SK-N-SH (cell line): Measurements from ENCODE around the gene GARNL3. TPM values are rescaled to one million over a fixed set of nuclear protein-coding genes. Genes with fewer than 3 reads are reported as not detected.

Experiments
- CTCF ChIA-PET: fragments of 300-600, 350-600 bp; formaldehyde crosslinking; extraction: SDS; loops from one replicate; lab custom pipeline; 2021; lab: Yijun Ruan, JAX
- POLR2A ChIA-PET: fragments of 350-600 bp; sonication (Branson Sonifier 250); formaldehyde crosslinking; extraction: SDS; loops from one replicate; lab custom pipeline; 2020; ENCODE audit warnings: antibody characterized with exemption, inconsistent platforms; lab: Yijun Ruan, JAX
- DNase-seq: peaks from one replicate; pipeline ENCODE4 v3.0.0; 2012
- H2AFZ ChIP-seq: fragments of 200-600 bp; sonication (generic); 2 replicates; pipeline ENCODE4 v1.8.1; 2016; ENCODE audit warnings: antibody characterized with exemption, mild to moderate bottlenecking, low read depth
- H3F3A ChIP-seq: fragments of 200-600 bp; sonication (generic); replicated peaks from 2 replicates; pipeline ENCODE3; 2016; ENCODE audit warnings: antibody characterized with exemption, mild to moderate bottlenecking; ENCODE audit not compliant: insufficient read depth
- H3K27ac ChIP-seq, 2 experiments: fragments of 200-500 bp in 1 of 2; fragments of 200-600 bp in 1 of 2; sonication (Bioruptor generic) in 1 of 2; sonication (generic), shearing (Covaris generic) in 1 of 2; 2 replicates each; pipeline versions ENCODE4 v1.5.1 to v1.6.1; 2014 to 2016; ENCODE audit warnings: low read depth in 2 of 2, inconsistent platforms in 1 of 2, low read length in 1 of 2, mild to moderate bottlenecking in 1 of 2, mixed read lengths in 1 of 2
- H3K27me3 ChIP-seq: fragments of 200-600 bp; sonication (generic), shearing (Covaris generic); 2 replicates; pipeline ENCODE4 v1.6.1; 2016; ENCODE audit warnings: mixed run types; ENCODE audit not compliant: insufficient read depth
- H3K36me3 ChIP-seq, 2 experiments: fragments of 200-500 bp in 1 of 2; fragments of 200-600 bp in 1 of 2; sonication (Bioruptor generic) in 1 of 2; sonication (generic) in 1 of 2; replicated peaks in 1 of 2; 2 replicates each; pipeline versions ENCODE3 to v1.5.1; 2014 to 2016; ENCODE audit warnings: low read length in 1 of 2, mild to moderate bottlenecking in 1 of 2; ENCODE audit not compliant: insufficient read depth in 2 of 2, control insufficient read depth in 1 of 2
- H3K4me1 ChIP-seq, 2 experiments: fragments of 200-500 bp in 1 of 2; fragments of 200-600 bp in 1 of 2; sonication (Bioruptor generic) in 1 of 2; sonication (generic), shearing (Covaris generic) in 1 of 2; 2 replicates each; pipeline versions ENCODE4 v1.5.1 to v1.6.1; 2014 to 2016; ENCODE audit warnings: low read depth in 1 of 2, low read length in 1 of 2, mixed run types in 1 of 2; ENCODE audit not compliant: insufficient read depth in 2 of 2, control insufficient read depth in 1 of 2
- H3K4me2 ChIP-seq: fragments of 200-600 bp; sonication (generic), shearing (Covaris generic); 2 replicates; pipeline ENCODE4 v1.6.1; 2017; ENCODE audit warnings: mixed run types
- H3K4me3 ChIP-seq, 2 experiments: fragments of 200-500 bp in 1 of 2; fragments of 200-600 bp in 1 of 2; sonication (Bioruptor generic) in 1 of 2; sonication (generic), shearing (Covaris generic) in 1 of 2; 2 replicates each; pipeline versions ENCODE4 v1.5.1 to v1.8.1; 2014 to 2016; ENCODE audit warnings: low read depth in 2 of 2, inconsistent platforms in 1 of 2, low read length in 1 of 2, mild to moderate bottlenecking in 1 of 2, mixed read lengths in 1 of 2, moderate library complexity in 1 of 2
- H3K79me2 ChIP-seq: fragments of 200-600 bp; sonication (generic); 2 replicates; pipeline ENCODE4 v1.8.1; 2017; ENCODE audit warnings: mild to moderate bottlenecking; ENCODE audit not compliant: insufficient read depth
- H3K9ac ChIP-seq: fragments of 200-600 bp; sonication (generic); 2 replicates; pipeline ENCODE4 v1.6.1; 2017; ENCODE audit warnings: mixed run types
- H3K9me2 ChIP-seq: fragments of 200-600 bp; sonication (generic); 2 replicates; pipeline ENCODE4 v1.6.1; 2017; ENCODE audit warnings: mixed run types
- H3K9me3 ChIP-seq: fragments of 200-600 bp; sonication (generic); 2 replicates; pipeline ENCODE4 v1.6.1; 2017; ENCODE audit warnings: mixed run types, mild to moderate bottlenecking, moderate library complexity
- H4K20me1 ChIP-seq: fragments of 200-600 bp; sonication (generic); 2 replicates; pipeline ENCODE4 v1.6.1; 2017; ENCODE audit warnings: mild to moderate bottlenecking, mixed run types; ENCODE audit not compliant: insufficient read depth
- CHD2 ChIP-seq: fragments of 150-350 bp; IDR thresholded peaks from 2 replicates; pipeline ENCODE4 v1.6.1; 2018; ENCODE audit warnings: low read length; ENCODE audit not compliant: partially characterized antibody
- FOSL2 ChIP-seq: IDR thresholded peaks from 2 replicates; pipeline ENCODE4 v1.4.0; 2012; ENCODE audit warnings: low read depth, mild to moderate bottlenecking, moderate library complexity, borderline replicate concordance
- FOXJ3 ChIP-seq: sonication (generic); formaldehyde crosslinking; IDR thresholded peaks from 2 replicates; pipeline ENCODE4 v1.5.1; 2020; ENCODE audit warnings: mild to moderate bottlenecking, missing genetic modification reagents
- GABPA ChIP-seq: IDR thresholded peaks from 2 replicates; pipeline ENCODE4 v1.4.0; 2012; ENCODE audit warnings: low read depth, mild to moderate bottlenecking
- GATA2 ChIP-seq: sonication (generic); formaldehyde crosslinking; IDR thresholded peaks from 2 replicates; pipeline ENCODE4 v1.5.0; 2020; ENCODE audit warnings: mild to moderate bottlenecking, missing genetic modification reagents
- MEF2A ChIP-seq: IDR thresholded peaks from 2 replicates; pipeline ENCODE4 v1.4.0; 2012; ENCODE audit warnings: low read depth, borderline replicate concordance
- MXI1 ChIP-seq: IDR thresholded peaks from 2 replicates; pipeline ENCODE4 v1.6.1; 2012; ENCODE audit warnings: mild to moderate bottlenecking, low read depth, low read length, improper control_type of control experiment
- NFIC ChIP-seq: IDR thresholded peaks from 2 replicates; pipeline ENCODE4 v1.4.0; 2012; ENCODE audit warnings: borderline replicate concordance
- RAD21 ChIP-seq: IDR thresholded peaks from 2 replicates; pipeline ENCODE4 v1.6.1; 2012; ENCODE audit warnings: mild to moderate bottlenecking, low read length
- SMC3 ChIP-seq: IDR thresholded peaks from 2 replicates; pipeline ENCODE4 v1.6.1; 2012; ENCODE audit warnings: low read depth, low read length, improper control_type of control experiment
- TEAD4 ChIP-seq: IDR thresholded peaks from 2 replicates; pipeline ENCODE4 v1.4.0; 2012; ENCODE audit warnings: mild to moderate bottlenecking, borderline replicate concordance; ENCODE audit not compliant: insufficient read depth
- YY1 ChIP-seq: IDR thresholded peaks from 2 replicates; pipeline ENCODE4 v1.4.0; 2012; ENCODE audit warnings: low read depth, mild to moderate bottlenecking
- ZBTB33 ChIP-seq: IDR thresholded peaks from 2 replicates; pipeline ENCODE4 v1.4.0; 2012; ENCODE audit warnings: low read depth, borderline replicate concordance
- WGBS: methylation state at CpG from one replicate; pipeline ENCODE4 v1.1.6; 2017; ENCODE audit warnings: low lambda C conversion rate; 5-methylcytosine and 5-hydroxymethylcytosine counted together
- polyA plus RNA-seq, 3 experiments: library from polyadenylated mRNA; depleted of rRNA; stranded (reverse); fragments of >200 nt; gene quantifications; 2 replicates each; pipeline ENCODE4 v1.2.3, GENCODE V29; 2012
- TF ChIP-seq, protein P1 (sequence below): IDR thresholded peaks from 2 replicates; pipeline ENCODE4; 2012
- TF ChIP-seq, protein P2 (sequence below): IDR thresholded peaks from 2 replicates; pipeline ENCODE4 v1.4.0; 2012; ENCODE audit warnings: low read depth, borderline replicate concordance

Gene GARNL3
- polyA plus RNA-seq, 1 of the 3 experiments (the other 2 are of a cell fraction), result 9.1 TPM

DNA sequence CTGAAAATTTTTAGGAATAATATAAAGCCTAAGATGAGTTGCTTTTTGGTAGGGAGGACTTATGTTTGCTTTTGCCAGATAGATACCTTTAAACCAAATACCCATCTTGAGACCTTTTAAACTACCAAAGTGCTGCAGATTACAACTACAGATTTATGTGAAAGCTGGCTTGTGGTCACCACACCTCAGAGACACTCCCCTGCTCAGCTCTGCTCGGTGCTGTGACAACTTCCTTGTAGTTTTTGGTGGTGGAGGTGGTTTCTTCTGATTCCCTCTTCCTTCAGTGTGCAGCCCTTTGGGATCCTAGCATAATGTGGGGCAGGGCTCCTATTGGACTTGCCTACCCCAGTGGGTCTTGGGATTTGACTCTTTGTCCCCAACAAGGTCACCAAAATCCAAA, 29.2 kb downstream of the GARNL3 start:
- H3K4me2 ChIP-seq, result no peak overlapping the region
- ChIA-PET POLR2A (no interaction called here), CTCF (no interaction called here)
- 91% methylated on average over 1 of the region's 1 CpG for WGBS
- TF ChIP-seq FOSL2, result no peak
- no peak for TF ChIP-seq CHD2
- TF ChIP-seq YY1, result no peak
- TF ChIP-seq FOXJ3 (CRISPR knock-in tag), result no peak
- TF ChIP-seq, protein P1, sequence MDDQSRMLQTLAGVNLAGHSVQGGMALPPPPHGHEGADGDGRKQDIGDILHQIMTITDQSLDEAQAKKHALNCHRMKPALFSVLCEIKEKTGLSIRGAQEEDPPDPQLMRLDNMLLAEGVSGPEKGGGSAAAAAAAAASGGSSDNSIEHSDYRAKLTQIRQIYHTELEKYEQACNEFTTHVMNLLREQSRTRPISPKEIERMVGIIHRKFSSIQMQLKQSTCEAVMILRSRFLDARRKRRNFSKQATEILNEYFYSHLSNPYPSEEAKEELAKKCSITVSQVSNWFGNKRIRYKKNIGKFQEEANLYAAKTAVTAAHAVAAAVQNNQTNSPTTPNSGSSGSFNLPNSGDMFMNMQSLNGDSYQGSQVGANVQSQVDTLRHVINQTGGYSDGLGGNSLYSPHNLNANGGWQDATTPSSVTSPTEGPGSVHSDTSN, result no peak
- no peak for TF ChIP-seq MEF2A
- TF ChIP-seq RAD21, result no peak
- TF ChIP-seq, protein P2, sequence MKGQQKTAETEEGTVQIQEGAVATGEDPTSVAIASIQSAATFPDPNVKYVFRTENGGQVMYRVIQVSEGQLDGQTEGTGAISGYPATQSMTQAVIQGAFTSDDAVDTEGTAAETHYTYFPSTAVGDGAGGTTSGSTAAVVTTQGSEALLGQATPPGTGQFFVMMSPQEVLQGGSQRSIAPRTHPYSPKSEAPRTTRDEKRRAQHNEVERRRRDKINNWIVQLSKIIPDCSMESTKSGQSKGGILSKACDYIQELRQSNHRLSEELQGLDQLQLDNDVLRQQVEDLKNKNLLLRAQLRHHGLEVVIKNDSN, result no peak
- TF ChIP-seq TEAD4, result no peak
- no peak for TF ChIP-seq GATA2 (CRISPR knock-in tag)
- no peak for DNase-seq
- no peaks in the 10 kb centered on the region for H3K27me3 ChIP-seq
- H3K4me3 ChIP-seq, result no peak overlapping the region
- H3K4me1 ChIP-seq, result peaks cover 0 to 19% of the 10 kb centered on the region in 2 experiments; a peak in 2 of 4 replicates
- H4K20me1 ChIP-seq, result no peaks in the 10 kb centered on the region
- H3F3A ChIP-seq, result no peaks in the 10 kb centered on the region
- H3K9ac ChIP-seq, result no peak overlapping the region
- no peak overlapping the region for H3K27ac ChIP-seq
- H3K36me3 ChIP-seq, result no peaks in the 10 kb centered on the region
- H2AFZ ChIP-seq, result no peak overlapping the region
- no peaks in the 10 kb centered on the region for H3K9me3 ChIP-seq
- H3K9me2 ChIP-seq, result no peaks in the 10 kb centered on the region
- H3K79me2 ChIP-seq, result no peaks in the 10 kb centered on the region

DNA sequence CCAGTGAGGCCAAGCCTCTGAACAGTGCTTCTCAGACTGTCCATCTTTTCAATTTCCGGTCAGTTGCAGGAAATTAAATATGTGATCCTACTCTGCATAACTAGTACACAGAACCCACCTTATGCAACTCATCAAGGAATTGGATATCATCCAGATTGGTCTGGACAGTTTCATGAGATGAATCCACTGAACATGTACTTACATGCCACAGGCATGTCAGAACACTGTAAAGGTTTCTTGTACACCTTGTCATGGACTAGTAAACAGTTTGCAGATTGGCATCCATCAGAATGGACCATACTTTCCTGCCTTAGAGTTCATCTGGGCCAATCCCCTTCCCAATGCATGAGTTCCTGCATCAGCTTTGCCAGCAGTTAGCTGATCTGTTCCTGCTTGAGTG, 30.4 kb downstream of the GARNL3 start:
- Histone ChIP-seq H3K27me3 (no peaks in the 10 kb centered on the region), H3F3A (no peaks in the 10 kb centered on the region), H3K4me1 (peaks cover 0 to 19% of the 10 kb centered on the region in 2 experiments; a peak in 2 of 4 replicates), H4K20me1 (no peaks in the 10 kb centered on the region), H3K36me3 (no peaks in the 10 kb centered on the region), H3K79me2 (no peaks in the 10 kb centered on the region), H3K9me3 (no peaks in the 10 kb centered on the region), H3K4me3 (no peak overlapping the region), H3K9ac (no peak overlapping the region), H3K27ac (no peak overlapping the region; a peak in 1 of 4 replicates), H3K4me2 (no peak overlapping the region), H2AFZ (no peak overlapping the region), H3K9me2 (no peaks in the 10 kb centered on the region)
- POLR2A ChIA-PET, result no interaction called here
- no peak for TF ChIP-seq SMC3
- TF ChIP-seq TEAD4, result no peak
- no peak for TF ChIP-seq MXI1
- TF ChIP-seq ZBTB33, result no peak
- TF ChIP-seq NFIC, result no peak
- TF ChIP-seq GABPA, result no peak
- TF ChIP-seq MEF2A, result no peak
- TF ChIP-seq YY1, result no peak
- CTCF ChIA-PET, result interaction anchor here (0.7 kb wide), 1 partner anchor 52 kb away, joined by 3 read pairs; no protein-coding TSS in a partner anchor
- no peak for DNase-seq
- WGBS, result 78% methylated on average over 1 of the region's 1 CpG
